ENCODE measurements around the gene CCNB2.

The CCNB2 gene

GRCh38 chr15:59087731-59088130 is 17.2 kb upstream of the CCNB2 start:
- Histone ChIP-seq H3K4me2 (ENCODE audit: low read depth, low read length, poor library complexity, severe bottlenecking) (no peak overlapping the region), H3K4me3 (ENCODE audit: low read length, poor library complexity, severe bottlenecking) (no peak overlapping the region), H2AFZ (ENCODE audit: low read length) (no peak overlapping the region), H3F3A (ENCODE audit: low read depth) (no peaks in the 10 kb centered on the region), H3K4me1 (ENCODE audit: insufficient read depth, low read length, poor library complexity, severe bottlenecking) (no peaks in the 10 kb centered on the region), H3K9me3 (ENCODE audit: insufficient read depth, low read depth, low read length) (no peaks in the 10 kb centered on the region), H4K20me1 (ENCODE audit: insufficient read depth, low read length, poor library complexity, severe bottlenecking) (no peaks in the 10 kb centered on the region), H3K79me2 (ENCODE audit: insufficient read depth, low read length) (no peaks in the 10 kb centered on the region), H3K27me3 (ENCODE audit: insufficient read depth, low read length, poor library complexity, severe bottlenecking) (no peaks in the 10 kb centered on the region), H3K9ac (ENCODE audit: low read depth, low read length, poor library complexity, severe bottlenecking) (no peak overlapping the region), H3K9me2 (replicated peaks; ENCODE audit: low read depth, low read length) (no peaks in the 10 kb centered on the region), H3K36me3 (ENCODE audit: insufficient read depth, low read length) (peaks cover 54% of the 10 kb centered on the region; the same call in 1 of the 2 replicates)
- TF ChIP-seq, protein P1, sequence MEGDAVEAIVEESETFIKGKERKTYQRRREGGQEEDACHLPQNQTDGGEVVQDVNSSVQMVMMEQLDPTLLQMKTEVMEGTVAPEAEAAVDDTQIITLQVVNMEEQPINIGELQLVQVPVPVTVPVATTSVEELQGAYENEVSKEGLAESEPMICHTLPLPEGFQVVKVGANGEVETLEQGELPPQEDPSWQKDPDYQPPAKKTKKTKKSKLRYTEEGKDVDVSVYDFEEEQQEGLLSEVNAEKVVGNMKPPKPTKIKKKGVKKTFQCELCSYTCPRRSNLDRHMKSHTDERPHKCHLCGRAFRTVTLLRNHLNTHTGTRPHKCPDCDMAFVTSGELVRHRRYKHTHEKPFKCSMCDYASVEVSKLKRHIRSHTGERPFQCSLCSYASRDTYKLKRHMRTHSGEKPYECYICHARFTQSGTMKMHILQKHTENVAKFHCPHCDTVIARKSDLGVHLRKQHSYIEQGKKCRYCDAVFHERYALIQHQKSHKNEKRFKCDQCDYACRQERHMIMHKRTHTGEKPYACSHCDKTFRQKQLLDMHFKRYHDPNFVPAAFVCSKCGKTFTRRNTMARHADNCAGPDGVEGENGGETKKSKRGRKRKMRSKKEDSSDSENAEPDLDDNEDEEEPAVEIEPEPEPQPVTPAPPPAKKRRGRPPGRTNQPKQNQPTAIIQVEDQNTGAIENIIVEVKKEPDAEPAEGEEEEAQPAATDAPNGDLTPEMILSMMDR (conservative IDR thresholded peaks at IDR 0.05; ENCODE audit: low read length), result no peak
- no peak for TF ChIP-seq EZH2phosphoT487 (IDR thresholded peaks at IDR 0.05; ENCODE audit: borderline replicate concordance)

DNA sequence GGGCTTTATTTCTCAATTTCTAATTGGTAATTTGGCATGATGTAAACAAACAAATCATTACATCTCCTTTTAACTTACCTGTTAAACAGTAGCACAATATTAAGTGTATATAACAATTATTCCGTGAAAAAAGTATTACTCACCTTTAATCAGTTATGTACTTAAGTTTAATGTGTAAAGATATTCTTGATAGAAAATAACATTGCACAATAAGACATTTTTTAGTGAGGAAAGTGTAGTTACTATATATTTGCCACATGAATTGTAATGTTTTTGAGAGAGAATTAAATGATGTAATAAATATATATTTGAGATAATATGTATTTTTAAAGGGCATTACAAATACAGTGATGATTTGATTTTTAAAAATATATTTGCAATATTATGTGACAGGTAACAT is 10.9 kb upstream of the CCNB2 start:
- Histone ChIP-seq H3K9ac (ENCODE audit: low read depth, low read length, poor library complexity, severe bottlenecking) (no peak overlapping the region), H3K79me2 (ENCODE audit: insufficient read depth, low read length) (no peaks in the 10 kb centered on the region), H3K36me3 (ENCODE audit: insufficient read depth, low read length) (peaks cover 70% of the 10 kb centered on the region; the same call in 1 of the 2 replicates)

DNA sequence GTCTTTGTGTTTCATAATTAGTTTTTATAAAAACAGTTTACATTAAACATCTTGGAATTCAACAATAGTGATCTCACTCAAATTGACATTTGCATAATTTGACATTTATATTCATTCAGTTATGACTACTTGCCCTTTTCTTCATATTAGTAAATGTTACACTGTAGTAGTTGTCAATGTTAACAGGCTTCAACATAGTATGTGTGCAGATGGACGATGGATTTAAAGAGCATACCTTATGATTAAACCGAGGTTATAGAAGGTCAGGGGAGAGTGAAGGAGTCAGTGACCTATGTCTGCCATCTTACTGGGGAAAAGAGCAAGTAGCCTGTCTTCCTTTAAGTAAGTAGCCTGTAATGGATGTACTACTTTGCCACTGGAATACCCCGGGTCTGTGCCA is 8.5 kb upstream of the CCNB2 start:
- no peak for TF ChIP-seq EZH2phosphoT487 (IDR thresholded peaks at IDR 0.05; ENCODE audit: borderline replicate concordance)
- TF ChIP-seq, protein P1 (conservative IDR thresholded peaks at IDR 0.05; ENCODE audit: low read length), result no peak
- H3K9me2 ChIP-seq (replicated peaks; ENCODE audit: low read depth, low read length), result no peaks in the 10 kb centered on the region
- no peak overlapping the region for H3K4me2 ChIP-seq (ENCODE audit: low read depth, low read length, poor library complexity, severe bottlenecking)
- no peaks in the 10 kb centered on the region for H3K4me1 ChIP-seq (ENCODE audit: insufficient read depth, low read length, poor library complexity, severe bottlenecking)
- no peak overlapping the region for H3K4me3 ChIP-seq (ENCODE audit: low read length, poor library complexity, severe bottlenecking)
- peaks cover 54% of the 10 kb centered on the region; the same call in 1 of the 2 replicates for H3K36me3 ChIP-seq (ENCODE audit: insufficient read depth, low read length)
- no peaks in the 10 kb centered on the region for H3K27me3 ChIP-seq (ENCODE audit: insufficient read depth, low read length, poor library complexity, severe bottlenecking)
- H4K20me1 ChIP-seq (ENCODE audit: insufficient read depth, low read length, poor library complexity, severe bottlenecking), result no peaks in the 10 kb centered on the region
- H3K9me3 ChIP-seq (ENCODE audit: insufficient read depth, low read depth, low read length), result no peaks in the 10 kb centered on the region
- no peak overlapping the region for H2AFZ ChIP-seq (ENCODE audit: low read length)
- no peaks in the 10 kb centered on the region for H3K79me2 ChIP-seq (ENCODE audit: insufficient read depth, low read length)
- H3K9ac ChIP-seq (ENCODE audit: low read depth, low read length, poor library complexity, severe bottlenecking), result no peak overlapping the region
- no peaks in the 10 kb centered on the region for H3F3A ChIP-seq (ENCODE audit: low read depth)

More for the DNA sequence above, 10.9 kb upstream of the CCNB2 start:
- Histone ChIP-seq H3K9me3 (ENCODE audit: insufficient read depth, low read depth, low read length) (no peaks in the 10 kb centered on the region), H3K4me1 (ENCODE audit: insufficient read depth, low read length, poor library complexity, severe bottlenecking) (no peaks in the 10 kb centered on the region), H3F3A (ENCODE audit: low read depth) (no peaks in the 10 kb centered on the region), H3K4me2 (ENCODE audit: low read depth, low read length, poor library complexity, severe bottlenecking) (no peak overlapping the region), H3K4me3 (ENCODE audit: low read length, poor library complexity, severe bottlenecking) (no peak overlapping the region), H4K20me1 (ENCODE audit: insufficient read depth, low read length, poor library complexity, severe bottlenecking) (no peaks in the 10 kb centered on the region), H2AFZ (ENCODE audit: low read length) (no peak overlapping the region), H3K9me2 (replicated peaks; ENCODE audit: low read depth, low read length) (no peaks in the 10 kb centered on the region), H3K27me3 (ENCODE audit: insufficient read depth, low read length, poor library complexity, severe bottlenecking) (no peaks in the 10 kb centered on the region)
- TF ChIP-seq, protein P1 (conservative IDR thresholded peaks at IDR 0.05; ENCODE audit: low read length), result no peak
- no peak for TF ChIP-seq EZH2phosphoT487 (IDR thresholded peaks at IDR 0.05; ENCODE audit: borderline replicate concordance)

All from Loucy (cell line).